Endodermal cell (in vitro differentiated cells): Measurements from ENCODE around the gene BUD23. TPM values are rescaled to one million over a fixed set of nuclear protein-coding genes. Genes with fewer than 3 reads are reported as not detected.

ENCODE experiments used
- DNase-seq: peaks from one replicate; pipeline ENCODE4 v3.0.0-alpha.2; 2017
- H3K27ac ChIP-seq: 2 replicates; pipeline ENCODE4 v1.5.1; 2013; ENCODE audit warnings: mild to moderate bottlenecking, low read depth, low read length, moderate library complexity
- H3K27me3 ChIP-seq: 2 replicates; pipeline ENCODE4 v1.6.1; 2013; ENCODE audit warnings: mild to moderate bottlenecking, low read length, moderate library complexity; ENCODE audit not compliant: insufficient read depth, control insufficient read depth, poor library complexity, severe bottlenecking
- H3K36me3 ChIP-seq: 2 replicates; pipeline ENCODE4 v1.7.0; 2013; ENCODE audit warnings: mild to moderate bottlenecking, low read length, moderate library complexity; ENCODE audit not compliant: control insufficient read depth, insufficient read depth
- H3K4me1 ChIP-seq: one replicate; pipeline ENCODE4 v1.7.0; 2013; ENCODE audit warnings: low read length; ENCODE audit not compliant: control insufficient read depth, insufficient read depth
- H3K4me3 ChIP-seq: 2 replicates; pipeline ENCODE4 v1.5.1; 2013; ENCODE audit warnings: mild to moderate bottlenecking, low read length, moderate library complexity
- H3K9ac ChIP-seq: 2 replicates; pipeline ENCODE4 v1.6.1; 2013; ENCODE audit warnings: mild to moderate bottlenecking, low read length, moderate library complexity; ENCODE audit not compliant: poor library complexity, severe bottlenecking; ENCODE audit errors: extremely low read depth
- H3K9me3 ChIP-seq: 2 replicates; pipeline ENCODE4 v1.6.1; 2013; ENCODE audit warnings: mild to moderate bottlenecking, low read length, moderate library complexity; ENCODE audit not compliant: control insufficient read depth
- H3K27ac Mint-ChIP-seq: 2 replicates; pipeline ENCODE4 v1.8.0; 2020; ENCODE audit warnings: mixed read lengths
- H3K27me3 Mint-ChIP-seq: 2 replicates; pipeline ENCODE4 v1.8.0; 2021; ENCODE audit warnings: mild to moderate bottlenecking, mixed read lengths; ENCODE audit not compliant: insufficient read depth
- H3K36me3 Mint-ChIP-seq: 2 replicates; pipeline ENCODE4 v1.8.0; 2020; ENCODE audit warnings: low read depth, mixed read lengths
- H3K4me1 Mint-ChIP-seq: 2 replicates; pipeline ENCODE4 v1.8.0; 2020; ENCODE audit warnings: mixed read lengths
- H3K4me3 Mint-ChIP-seq: 2 replicates; pipeline ENCODE4 v1.8.0; 2020; ENCODE audit warnings: mild to moderate bottlenecking, moderate library complexity, mixed read lengths
- H3K9me3 Mint-ChIP-seq: 2 replicates; pipeline ENCODE4 v1.8.0; 2020; ENCODE audit warnings: mild to moderate bottlenecking, mixed read lengths
- CTCF ChIP-seq: fragments of 200-600 bp; sonication (generic); conservative IDR thresholded peaks from 2 replicates; pipeline ENCODE4 v1.5.0; 2021; ENCODE audit warnings: antibody characterized with exemption, mild to moderate bottlenecking
- WGBS, 2 experiments: methylation state at CpG; one replicate each; pipeline versions ENCODE4 v1.1.5 to v1.1.7; 2013; ENCODE audit warnings: missing lambda C conversion rate in 2 of 2, mixed read lengths in 1 of 2; ENCODE audit not compliant: insufficient coverage in 1 of 2, insufficient read length in 1 of 2; 5-methylcytosine and 5-hydroxymethylcytosine counted together
- total RNA-seq, 2 donors: library from RNA; stranded (reverse); fragmentation: NEBNext Ultra II Directional in 1 of 2; extraction: Animal tissue kit (Norgen Biotek cat#: 25700) in 1 of 2; gene quantifications; 2 replicates in 1 of 2; 3 replicates in 1 of 2; pipeline ENCODE4 v1.2.1, GENCODE V29; 2021

The BUD23 gene
- total RNA-seq, 2 donors from 2014 or later: 62.2 to 67.2 TPM

- 93 to 95% methylated on average over 10 to 15 of the region's 15 CpGs for WGBS, 2 experiments
- Mint-ChIP-seq H3K27ac (peak overlapping the region; percentile 21), H3K9me3 (no peaks in the 10 kb centered on the region), H3K27me3 (no peaks in the 10 kb centered on the region), H3K36me3 (peaks cover 59% of the 10 kb centered on the region), H3K4me1 (peaks cover 6% of the 10 kb centered on the region), H3K4me3 (no peak overlapping the region)
- Histone ChIP-seq H3K36me3 (peaks cover 54% of the 10 kb centered on the region), H3K4me1 (no peaks in the 10 kb centered on the region), H3K9ac (no peak overlapping the region), H3K9me3 (no peaks in the 10 kb centered on the region), H3K27me3 (no peaks in the 10 kb centered on the region), H3K4me3 (no peak overlapping the region), H3K27ac (no peak overlapping the region)
- no peak for DNase-seq
- peak; percentile 29 for TF ChIP-seq CTCF
These were observed 16.1 kb downstream of the BUD23 start for GRCh38 chr7:73699370-73700068.

- Mint-ChIP-seq H3K9me3 (no peaks in the 10 kb centered on the region), H3K4me1 (peaks cover 6% of the 10 kb centered on the region), H3K27me3 (no peaks in the 10 kb centered on the region), H3K36me3 (peaks cover 54% of the 10 kb centered on the region), H3K4me3 (no peak overlapping the region), H3K27ac (no peak overlapping the region)
- no peak for TF ChIP-seq CTCF
- Histone ChIP-seq H3K27ac (no peak overlapping the region), H3K9ac (no peak overlapping the region), H3K4me3 (no peak overlapping the region), H3K36me3 (peaks cover 54% of the 10 kb centered on the region), H3K27me3 (no peaks in the 10 kb centered on the region), H3K9me3 (no peaks in the 10 kb centered on the region), H3K4me1 (no peaks in the 10 kb centered on the region)
- DNase-seq: no peak
- 88 to 96% methylated on average over 9 to 14 of the region's 14 CpGs for WGBS, 2 experiments
These were observed 16.6 kb downstream of the BUD23 start for GRCh38 chr7:73700069-73700423.

DNA sequence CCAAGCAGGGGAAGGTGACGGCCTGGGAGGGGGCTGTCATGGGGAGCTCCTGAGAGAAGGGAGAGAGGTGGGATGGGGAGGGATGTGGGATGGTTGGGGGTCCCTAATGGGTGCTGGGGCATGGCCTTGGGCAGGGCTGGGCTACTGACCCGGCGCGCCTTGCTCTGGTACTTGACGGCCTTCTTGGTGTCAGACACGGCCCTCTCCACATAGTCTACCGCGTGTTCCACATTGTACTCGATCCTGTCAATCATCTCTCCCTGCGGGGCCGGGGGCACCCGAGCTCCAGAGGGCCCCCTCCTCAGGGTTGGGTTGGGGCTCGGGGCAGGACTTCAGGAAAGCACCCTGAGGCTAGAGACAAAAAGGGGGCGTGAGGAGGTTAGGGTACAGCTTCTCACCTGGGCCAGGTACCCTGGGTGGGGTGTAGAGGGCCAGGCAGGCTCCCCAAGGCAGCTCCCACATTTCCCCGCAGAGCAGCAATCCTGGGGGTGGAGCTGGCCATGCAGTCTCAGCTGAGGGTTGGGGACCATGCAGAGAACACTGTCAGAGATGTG lies 17.3 kb downstream of the BUD23 start:
- H3K4me1 Mint-ChIP-seq: peaks cover 6% of the 10 kb centered on the region
- WGBS, 2 experiments: 81 to 95% methylated on average over 10 to 15 of the region's 15 CpGs
- Histone ChIP-seq H3K4me3 (no peak overlapping the region), H3K9me3 (no peaks in the 10 kb centered on the region), H3K36me3 (peaks cover 51% of the 10 kb centered on the region), H3K27me3 (no peaks in the 10 kb centered on the region), H3K27ac (no peak overlapping the region), H3K4me1 (no peaks in the 10 kb centered on the region), H3K9ac (no peak overlapping the region)
- no peaks in the 10 kb centered on the region for H3K27me3 Mint-ChIP-seq
- no peak overlapping the region for H3K27ac Mint-ChIP-seq
- H3K36me3 Mint-ChIP-seq: peaks cover 51% of the 10 kb centered on the region
- no peaks in the 10 kb centered on the region for H3K9me3 Mint-ChIP-seq
- TF ChIP-seq CTCF: no peak
- H3K4me3 Mint-ChIP-seq: no peak overlapping the region
- no peak for DNase-seq
